H9 (cell line): Measurements from ENCODE around the gene CLRN1. TPM values are rescaled to one million over a fixed set of nuclear protein-coding genes. Genes with fewer than 3 reads are reported as not detected.

Source experiments
- DNase-seq: peaks from one replicate; pipeline ENCODE4 v3.0.0-alpha.2; 2017
- H2AFZ ChIP-seq: one replicate; pipeline ENCODE4 v1.6.1; 2013; ENCODE audit warnings: mild to moderate bottlenecking, low read length, control low read depth, moderate library complexity
- H2AK5ac ChIP-seq: 2 replicates; pipeline ENCODE4 v1.6.1; 2013; ENCODE audit warnings: low read length, control low read depth, mixed read lengths; ENCODE audit not compliant: insufficient read length
- H2BK120ac ChIP-seq: one replicate; pipeline ENCODE4 v1.6.1; 2013; ENCODE audit warnings: low read depth, mild to moderate bottlenecking, low read length, control low read depth, inconsistent platforms; ENCODE audit not compliant: poor library complexity, severe bottlenecking
- H2BK12ac ChIP-seq: 2 replicates; pipeline ENCODE4 v1.6.1; 2013; ENCODE audit warnings: low read length, control low read depth, mixed read lengths, low read depth; ENCODE audit not compliant: insufficient read length
- H2BK15ac ChIP-seq: 2 replicates; pipeline ENCODE4 v1.6.1; 2013; ENCODE audit warnings: low read depth, low read length, control low read depth
- H2BK20ac ChIP-seq: one replicate; pipeline ENCODE4 v1.6.1; 2013; ENCODE audit warnings: low read depth, mild to moderate bottlenecking, low read length, control low read depth, inconsistent platforms; ENCODE audit not compliant: poor library complexity, severe bottlenecking
- H2BK5ac ChIP-seq: 2 replicates; pipeline ENCODE4 v1.6.1; 2013; ENCODE audit warnings: low read length, control low read depth, mixed read lengths; ENCODE audit not compliant: insufficient read length
- H3K14ac ChIP-seq: 2 replicates; pipeline ENCODE4 v1.6.1; 2013; ENCODE audit warnings: low read length, control low read depth; ENCODE audit not compliant: insufficient read depth
- H3K18ac ChIP-seq: 2 replicates; pipeline ENCODE4 v1.6.1; 2013; ENCODE audit warnings: low read depth, mild to moderate bottlenecking, mixed read lengths, low read length, control low read depth; ENCODE audit not compliant: insufficient read length
- H3K23ac ChIP-seq: 2 replicates; pipeline ENCODE4 v1.6.1; 2013; ENCODE audit warnings: low read length, control low read depth, mixed read lengths, low read depth; ENCODE audit not compliant: insufficient read length
- H3K23me2 ChIP-seq: 2 replicates; pipeline ENCODE4 v1.6.1; 2013; ENCODE audit warnings: low read depth, mild to moderate bottlenecking, mixed read lengths, low read length, control low read depth; ENCODE audit not compliant: insufficient read length, poor library complexity, severe bottlenecking
- H3K27ac ChIP-seq: 2 replicates; pipeline ENCODE4 v1.5.1; 2013; ENCODE audit warnings: low read length, control low read depth, mixed read lengths, low read depth; ENCODE audit not compliant: insufficient read length
- H3K27me3 ChIP-seq: 2 replicates; pipeline ENCODE4 v1.6.1; 2013; ENCODE audit warnings: low read length, control low read depth, inconsistent platforms; ENCODE audit not compliant: insufficient read depth
- H3K4ac ChIP-seq: 2 replicates; pipeline ENCODE4 v1.6.1; 2013; ENCODE audit warnings: low read depth, mild to moderate bottlenecking, control low read depth, inconsistent platforms, low read length, moderate library complexity
- H3K4me1 ChIP-seq: 2 replicates; pipeline ENCODE4 v1.6.1; 2013; ENCODE audit warnings: low read length, control low read depth, inconsistent platforms; ENCODE audit not compliant: insufficient read depth
- H3K4me2 ChIP-seq: 2 replicates; pipeline ENCODE4 v1.6.1; 2013; ENCODE audit warnings: low read length, control low read depth, mixed read lengths; ENCODE audit not compliant: insufficient read length, insufficient read depth
- H3K56ac ChIP-seq: 2 replicates; pipeline ENCODE4 v1.6.1; 2013; ENCODE audit warnings: low read depth, mild to moderate bottlenecking, mixed read lengths, low read length, control low read depth; ENCODE audit not compliant: insufficient read length
- H3K79me1 ChIP-seq: 2 replicates; pipeline ENCODE4 v1.6.1; 2013; ENCODE audit warnings: low read depth, mild to moderate bottlenecking, moderate library complexity, low read length, control low read depth, inconsistent platforms; ENCODE audit not compliant: insufficient read depth, poor library complexity, severe bottlenecking
- H3K79me2 ChIP-seq: 2 replicates; pipeline ENCODE4 v1.6.1; 2013; ENCODE audit warnings: low read length, control low read depth, inconsistent platforms; ENCODE audit not compliant: insufficient read depth
- H3K9ac ChIP-seq: 2 replicates; pipeline ENCODE4 v1.6.1; 2013; ENCODE audit warnings: low read length, control low read depth, mixed read lengths; ENCODE audit not compliant: insufficient read length; ENCODE audit errors: extremely low read depth
- H3K9me3 ChIP-seq: one replicate; pipeline ENCODE4 v1.6.1; 2013; ENCODE audit warnings: low read depth, low read length, inconsistent platforms; ENCODE audit not compliant: control insufficient read depth
- H3T11ph ChIP-seq: one replicate; pipeline ENCODE4 v1.6.1; 2013; ENCODE audit warnings: mild to moderate bottlenecking, low read length, control low read depth, inconsistent platforms
- H4K20me1 ChIP-seq: one replicate; pipeline ENCODE4 v1.6.1; 2013; ENCODE audit not compliant: control insufficient read depth, insufficient read length, insufficient read depth
- H4K5ac ChIP-seq: 2 replicates; pipeline ENCODE4 v1.6.1; 2013; ENCODE audit warnings: low read depth, mild to moderate bottlenecking, mixed read lengths, low read length, control low read depth; ENCODE audit not compliant: insufficient read length
- H4K8ac ChIP-seq: replicated peaks from 2 replicates; pipeline ENCODE4 v1.6.1; 2013; ENCODE audit warnings: low read length, control low read depth, mixed read lengths, low read depth; ENCODE audit not compliant: insufficient read length
- H4K91ac ChIP-seq: 2 replicates; pipeline ENCODE4 v1.6.1; 2013; ENCODE audit warnings: low read depth, mild to moderate bottlenecking, moderate library complexity, mixed read lengths, low read length, control low read depth; ENCODE audit not compliant: insufficient read length
- H3K27ac Mint-ChIP-seq, 3 experiments: 2 replicates in 2 of 3; 3 replicates in 1 of 3; pipeline ENCODE4 v1.8.0; 2020 to 2021; ENCODE audit warnings: mixed read lengths in 3 of 3, mild to moderate bottlenecking in 1 of 3, moderate library complexity in 1 of 3
- H3K27me3 Mint-ChIP-seq: 2 replicates; pipeline ENCODE4 v1.8.0; 2021; ENCODE audit warnings: low read depth, mild to moderate bottlenecking, moderate library complexity, mixed read lengths
- H3K36me3 Mint-ChIP-seq, 3 experiments: 2 replicates in 2 of 3; 3 replicates in 1 of 3; pipeline ENCODE4 v1.8.0; 2020 to 2021; ENCODE audit warnings: low read depth in 3 of 3, mixed read lengths in 3 of 3; ENCODE audit not compliant: insufficient read depth in 1 of 3
- H3K4me1 Mint-ChIP-seq, 2 experiments: 2 replicates each; pipeline ENCODE4 v1.8.0; 2020; ENCODE audit warnings: mixed read lengths in 2 of 2
- H3K4me3 Mint-ChIP-seq, 2 experiments: 2 replicates in 1 of 2; 3 replicates in 1 of 2; pipeline ENCODE4 v1.8.0; 2020 to 2021; ENCODE audit warnings: mild to moderate bottlenecking in 2 of 2, mixed read lengths in 2 of 2, moderate library complexity in 1 of 2
- H3K9me3 Mint-ChIP-seq, 2 experiments: 2 replicates in 1 of 2; 3 replicates in 1 of 2; pipeline ENCODE4 v1.8.0; 2020; ENCODE audit warnings: mild to moderate bottlenecking in 2 of 2, mixed read lengths in 2 of 2, moderate library complexity in 1 of 2
- WGBS: extraction: QIAGEN DNeasy Blood & Tissue Kit; methylation state at CpG from one replicate; pipeline ENCODE4 v1.1.7; 2013; ENCODE audit warnings: missing lambda C conversion rate, low lambda C conversion rate, mixed read lengths; ENCODE audit not compliant: insufficient read length; ENCODE audit errors: extremely low coverage; 5-methylcytosine and 5-hydroxymethylcytosine counted together
- total RNA-seq: library from RNA; stranded (reverse); gene quantifications from 2 replicates; pipeline ENCODE4 v1.2.1, GENCODE V29; 2021
- TF ChIP-seq, protein P1 (sequence below): fragments of 200-600 bp; sonication (generic); conservative IDR thresholded peaks from 3 replicates; pipeline ENCODE4 v1.8.0; 2021; ENCODE audit warnings: antibody characterized with exemption, mild to moderate bottlenecking

CLRN1 gene
- total RNA-seq, 1 experiment from 2014 or later: not detected

DNA sequence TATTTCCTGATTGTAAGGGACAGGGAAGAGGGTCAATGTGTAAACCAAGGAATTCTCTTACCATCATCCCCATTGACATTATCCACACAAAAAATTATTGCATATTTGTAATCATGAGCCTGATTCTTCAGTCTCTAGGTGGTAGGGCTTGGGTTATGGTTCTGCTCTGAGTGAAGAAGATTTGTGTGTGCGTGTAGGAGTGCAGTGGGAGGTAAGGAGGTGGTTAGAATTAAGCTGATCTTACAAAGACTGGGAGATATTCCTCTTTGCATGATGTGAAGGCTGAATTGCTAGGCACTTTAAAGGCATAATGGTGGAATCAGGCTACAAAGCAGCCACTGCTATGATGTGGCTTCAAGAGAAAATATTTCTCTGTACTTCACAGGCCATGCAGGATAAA, 44.3 kb downstream of the CLRN1 start:
- Histone ChIP-seq H2BK120ac (no peak overlapping the region), H3K56ac (no peak overlapping the region), H3K4me2 (no peak overlapping the region), H2BK15ac (no peak overlapping the region), H4K20me1 (no peaks in the 10 kb centered on the region), H3T11ph (no peak overlapping the region), H4K8ac (no peak overlapping the region), H4K91ac (no peak overlapping the region), H3K23me2 (no peaks in the 10 kb centered on the region), H3K9ac (no peak overlapping the region), H3K18ac (no peak overlapping the region), H2AFZ (no peak overlapping the region), H2BK12ac (no peak overlapping the region), H2BK20ac (no peak overlapping the region), H3K79me2 (no peaks in the 10 kb centered on the region), H3K79me1 (no peaks in the 10 kb centered on the region), H4K5ac (no peak overlapping the region), H3K9me3 (no peaks in the 10 kb centered on the region), H3K4me1 (no peaks in the 10 kb centered on the region), H3K27me3 (no peaks in the 10 kb centered on the region), H3K14ac (no peak overlapping the region), H2BK5ac (no peak overlapping the region), H2AK5ac (no peak overlapping the region), H3K23ac (no peak overlapping the region), H3K4ac (no peak overlapping the region), H3K27ac (no peak overlapping the region)
- TF ChIP-seq, protein P1, sequence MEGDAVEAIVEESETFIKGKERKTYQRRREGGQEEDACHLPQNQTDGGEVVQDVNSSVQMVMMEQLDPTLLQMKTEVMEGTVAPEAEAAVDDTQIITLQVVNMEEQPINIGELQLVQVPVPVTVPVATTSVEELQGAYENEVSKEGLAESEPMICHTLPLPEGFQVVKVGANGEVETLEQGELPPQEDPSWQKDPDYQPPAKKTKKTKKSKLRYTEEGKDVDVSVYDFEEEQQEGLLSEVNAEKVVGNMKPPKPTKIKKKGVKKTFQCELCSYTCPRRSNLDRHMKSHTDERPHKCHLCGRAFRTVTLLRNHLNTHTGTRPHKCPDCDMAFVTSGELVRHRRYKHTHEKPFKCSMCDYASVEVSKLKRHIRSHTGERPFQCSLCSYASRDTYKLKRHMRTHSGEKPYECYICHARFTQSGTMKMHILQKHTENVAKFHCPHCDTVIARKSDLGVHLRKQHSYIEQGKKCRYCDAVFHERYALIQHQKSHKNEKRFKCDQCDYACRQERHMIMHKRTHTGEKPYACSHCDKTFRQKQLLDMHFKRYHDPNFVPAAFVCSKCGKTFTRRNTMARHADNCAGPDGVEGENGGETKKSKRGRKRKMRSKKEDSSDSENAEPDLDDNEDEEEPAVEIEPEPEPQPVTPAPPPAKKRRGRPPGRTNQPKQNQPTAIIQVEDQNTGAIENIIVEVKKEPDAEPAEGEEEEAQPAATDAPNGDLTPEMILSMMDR: no peak
- Mint-ChIP-seq H3K36me3 (no peaks in the 10 kb centered on the region), H3K9me3 (no peaks in the 10 kb centered on the region), H3K27me3 (no peaks in the 10 kb centered on the region; the same call in 1 of the 2 replicates), H3K4me1 (peaks cover 10 to 12% of the 10 kb centered on the region in 2 experiments), H3K4me3 (no peak overlapping the region), H3K27ac (no peak overlapping the region)
- WGBS: no CpG with 5 or more reads among the region's 1 CpG
- DNase-seq: no peak
